DND-41 (cell line): ENCODE data around the gene PILRA.
"Not testable (repeated sequence)": the region's sequence is repeated elsewhere in the genome, so short reads cannot be mapped to it uniquely, and the experiment has no call there.

Experiments used
- ATAC-seq: fragments of 200-7000 bp; cut with Tn5 transposase; 3 replicates; pipeline ENCODE4 v1.9.1; 2021; ENCODE audit warnings: low read depth; ENCODE audit not compliant: insufficient read depth
- DNase-seq: peaks from one replicate; pipeline ENCODE4 v3.0.0-alpha.2; 2020
- H2AFZ ChIP-seq: 2 replicates; pipeline ENCODE4 v1.6.0; 2012; ENCODE audit warnings: low read depth, low read length
- H3K27ac ChIP-seq: 2 replicates; pipeline ENCODE4 v1.5.1; 2012; ENCODE audit warnings: low read length, inconsistent platforms
- H3K27me3 ChIP-seq: fragments of 200-600 bp; sonication (generic); 2 replicates; pipeline ENCODE4 v1.6.0; 2012; ENCODE audit warnings: low read length, mild to moderate bottlenecking, inconsistent platforms; ENCODE audit not compliant: insufficient read depth, poor library complexity
- H3K36me3 ChIP-seq: 2 replicates; pipeline ENCODE4 v1.5.1; 2012; ENCODE audit warnings: low read length, inconsistent platforms; ENCODE audit not compliant: insufficient read depth
- H3K4me1 ChIP-seq: 2 replicates; pipeline ENCODE4 v1.5.1; 2012; ENCODE audit warnings: mild to moderate bottlenecking, low read length; ENCODE audit not compliant: insufficient read depth
- H3K4me2 ChIP-seq: 2 replicates; pipeline ENCODE4 v1.6.0; 2012; ENCODE audit warnings: mild to moderate bottlenecking, moderate library complexity, low read length, inconsistent platforms; ENCODE audit not compliant: insufficient read depth
- H3K4me3 ChIP-seq, 2 experiments: fragments of 200-600 bp in 1 of 2; shearing (Covaris generic) in 1 of 2; 2 replicates each; pipeline ENCODE4 v1.5.1; 2012 to 2016; ENCODE audit warnings: inconsistent platforms in 2 of 2, low read length in 2 of 2, mild to moderate bottlenecking in 2 of 2, low read depth in 1 of 2, moderate library complexity in 1 of 2
- H3K79me2 ChIP-seq: 2 replicates; pipeline ENCODE4 v1.6.0; 2012; ENCODE audit warnings: low read length, inconsistent platforms; ENCODE audit not compliant: insufficient read depth
- H3K9ac ChIP-seq: 2 replicates; pipeline ENCODE4 v1.6.0; 2012; ENCODE audit warnings: low read depth, mild to moderate bottlenecking, inconsistent platforms, low read length, moderate library complexity
- H3K9me3 ChIP-seq: 2 replicates; pipeline ENCODE4 v1.5.1; 2012; ENCODE audit warnings: low read length, moderate library complexity, mild to moderate bottlenecking, inconsistent platforms; ENCODE audit not compliant: insufficient read depth, severe bottlenecking
- H4K20me1 ChIP-seq: 2 replicates; pipeline ENCODE4 v1.6.0; 2012; ENCODE audit warnings: low read length; ENCODE audit not compliant: insufficient read depth
- EZH2 ChIP-seq: IDR thresholded peaks from 3 replicates; pipeline ENCODE4 v1.6.1; 2012; ENCODE audit warnings: borderline replicate concordance, low read depth, mild to moderate bottlenecking, moderate library complexity, low read length, inconsistent platforms; ENCODE audit not compliant: severe bottlenecking
- TF ChIP-seq, protein P1 (sequence below): IDR thresholded peaks from 2 replicates; pipeline ENCODE4 v1.5.1; 2012; ENCODE audit warnings: borderline replicate concordance, low read length, moderate library complexity, mild to moderate bottlenecking; ENCODE audit not compliant: poor library complexity, severe bottlenecking; ENCODE audit errors: extremely low read depth

Gene PILRA

GRCh38 chr7:100373261-100373831 is at the start of gene PILRA:
TSS of gene PILRA (plus strand) at chr7:100373487. CDS start at chr7:100373657, 170 bp downstream.
- TF ChIP-seq, protein P1, sequence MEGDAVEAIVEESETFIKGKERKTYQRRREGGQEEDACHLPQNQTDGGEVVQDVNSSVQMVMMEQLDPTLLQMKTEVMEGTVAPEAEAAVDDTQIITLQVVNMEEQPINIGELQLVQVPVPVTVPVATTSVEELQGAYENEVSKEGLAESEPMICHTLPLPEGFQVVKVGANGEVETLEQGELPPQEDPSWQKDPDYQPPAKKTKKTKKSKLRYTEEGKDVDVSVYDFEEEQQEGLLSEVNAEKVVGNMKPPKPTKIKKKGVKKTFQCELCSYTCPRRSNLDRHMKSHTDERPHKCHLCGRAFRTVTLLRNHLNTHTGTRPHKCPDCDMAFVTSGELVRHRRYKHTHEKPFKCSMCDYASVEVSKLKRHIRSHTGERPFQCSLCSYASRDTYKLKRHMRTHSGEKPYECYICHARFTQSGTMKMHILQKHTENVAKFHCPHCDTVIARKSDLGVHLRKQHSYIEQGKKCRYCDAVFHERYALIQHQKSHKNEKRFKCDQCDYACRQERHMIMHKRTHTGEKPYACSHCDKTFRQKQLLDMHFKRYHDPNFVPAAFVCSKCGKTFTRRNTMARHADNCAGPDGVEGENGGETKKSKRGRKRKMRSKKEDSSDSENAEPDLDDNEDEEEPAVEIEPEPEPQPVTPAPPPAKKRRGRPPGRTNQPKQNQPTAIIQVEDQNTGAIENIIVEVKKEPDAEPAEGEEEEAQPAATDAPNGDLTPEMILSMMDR: no peak
- TF ChIP-seq EZH2: no peak
- Histone ChIP-seq H3K4me2 (no peak within 1 kb of the TSS), H3K9ac (no peak within 1 kb of the TSS)

DNA sequence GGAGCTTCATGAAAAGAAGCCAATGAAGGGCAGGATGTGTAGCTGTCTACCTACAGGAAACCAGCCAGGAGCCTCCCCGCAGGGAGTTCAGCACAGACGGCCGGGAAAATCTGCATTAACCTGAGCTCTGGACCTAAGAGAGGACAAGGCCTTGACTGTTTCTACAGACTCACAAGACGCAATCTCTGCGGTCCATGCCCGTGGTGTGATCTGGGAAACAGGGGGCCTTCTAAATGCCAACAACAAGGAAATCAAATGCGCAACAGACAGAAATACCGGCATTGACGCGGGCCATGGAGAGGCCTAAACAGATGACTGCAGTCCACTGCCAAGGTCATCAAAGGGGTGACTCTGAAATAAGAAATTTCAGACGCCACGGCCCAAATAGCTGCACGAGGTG is 49.1 kb upstream of the PILRA start:
- peaks cover 21% of the 10 kb centered on the region for H3K36me3 ChIP-seq
- H3K79me2 ChIP-seq, H4K20me1 ChIP-seq, H3K27me3 ChIP-seq, H3K4me3 ChIP-seq, H3K4me2 ChIP-seq, H3K27ac ChIP-seq, DNase-seq, H3K4me1 ChIP-seq, H3K9ac ChIP-seq, H3K9me3 ChIP-seq, ATAC-seq, H2AFZ ChIP-seq: not testable (repeated sequence)

More at GRCh38 chr7:100373261-100373831, at the start of gene PILRA:
- H3K79me2 ChIP-seq: no peaks in the 10 kb centered on the region
- no peak for ATAC-seq
- H3K4me1 ChIP-seq: peaks cover 13% of the 10 kb centered on the region
- peak within 1 kb of the TSS; percentile 61 for H3K27ac ChIP-seq
- H2AFZ ChIP-seq: peak within 1 kb of the TSS; percentile 76
- no peaks in the 10 kb centered on the region for H3K9me3 ChIP-seq
- H3K36me3 ChIP-seq: peaks cover 5% of the 10 kb centered on the region
- H3K4me3 ChIP-seq: no peak within 1 kb of the TSS
- H4K20me1 ChIP-seq: peaks cover 3% of the 10 kb centered on the region; the same call in 1 of the 2 replicates
- no peaks in the 10 kb centered on the region for H3K27me3 ChIP-seq
- DNase-seq: no peak

DNA sequence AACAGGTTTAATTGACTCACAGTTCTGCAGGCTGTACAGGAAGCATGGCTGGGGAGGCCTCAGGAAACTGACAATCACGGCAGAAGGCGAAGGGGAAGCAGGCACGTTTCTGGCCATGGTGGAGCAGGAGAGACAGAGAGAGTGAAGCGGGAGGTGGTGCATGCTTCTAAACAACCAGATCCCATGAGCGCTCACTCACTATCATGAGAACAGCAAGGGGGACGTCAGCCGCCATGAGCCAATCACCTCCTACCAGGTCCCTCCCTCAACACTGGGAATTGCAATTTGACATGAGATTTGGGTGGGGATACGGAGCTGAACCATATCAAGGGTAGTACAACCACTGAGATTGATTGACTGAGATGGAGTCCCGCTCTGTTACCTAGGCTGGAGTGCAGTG is 47.6 kb upstream of the PILRA start:
- not testable (repeated sequence) for H3K27ac ChIP-seq, ATAC-seq, H3K4me3 ChIP-seq, DNase-seq, H3K4me2 ChIP-seq, H3K27me3 ChIP-seq, H3K9me3 ChIP-seq, H3K9ac ChIP-seq, H2AFZ ChIP-seq, H4K20me1 ChIP-seq, H3K4me1 ChIP-seq, H3K79me2 ChIP-seq
- peaks cover 16% of the 10 kb centered on the region for H3K36me3 ChIP-seq

GRCh38 chr7:100326914-100327313 is 46.4 kb upstream of the PILRA start:
- H3K4me3 ChIP-seq, H3K4me1 ChIP-seq, DNase-seq, H3K9me3 ChIP-seq, H3K27me3 ChIP-seq, ATAC-seq, H4K20me1 ChIP-seq, H3K4me2 ChIP-seq, H3K27ac ChIP-seq, H2AFZ ChIP-seq, H3K79me2 ChIP-seq, H3K9ac ChIP-seq: not testable (repeated sequence)
- H3K36me3 ChIP-seq: peaks cover 14% of the 10 kb centered on the region

GRCh38 chr7:100335566-100336466 is 37.5 kb upstream of the PILRA start:
- Histone ChIP-seq H3K4me3 (peak overlapping the region; percentile 34 to 69; a peak in 3 of 4 replicates), H3K4me2 (peak overlapping the region; percentile 59), H3K27ac (peak overlapping the region; percentile 87), H3K79me2 (peaks cover 41% of the 10 kb centered on the region), H3K4me1 (peaks cover 17% of the 10 kb centered on the region), H2AFZ (peak overlapping the region; percentile 84), H3K9ac (peak overlapping the region; percentile 66)
- ATAC-seq (peak; percentile 89), DNase-seq (peak; percentile 91)
- not testable (repeated sequence) for H3K36me3 ChIP-seq, H3K27me3 ChIP-seq, H3K9me3 ChIP-seq, H4K20me1 ChIP-seq

GRCh38 chr7:100338083-100338696 is 35.1 kb upstream of the PILRA start:
- H3K36me3 ChIP-seq: peaks cover 19% of the 10 kb centered on the region
- not testable (repeated sequence) for H3K27ac ChIP-seq

DNA sequence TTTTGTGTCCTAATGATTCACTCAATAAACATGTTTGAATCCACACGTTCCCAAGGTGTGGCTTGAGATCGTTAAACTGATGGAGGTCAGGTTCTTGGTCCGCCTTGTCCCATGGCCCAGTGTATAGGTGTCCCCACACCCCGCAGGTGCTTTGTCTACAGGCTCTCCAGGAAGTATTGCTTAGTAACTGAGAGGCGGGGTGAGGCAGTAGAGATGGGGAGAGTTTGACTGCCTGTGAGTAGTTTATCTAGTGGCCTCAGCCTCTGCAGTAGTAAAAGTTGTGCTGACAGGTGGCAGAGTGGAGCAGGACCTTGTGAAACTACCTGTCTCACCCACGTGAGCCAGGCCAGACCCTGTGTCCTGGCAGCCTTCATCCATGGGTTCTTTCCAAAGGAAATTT is 32.0 kb upstream of the PILRA start:
- H3K27ac ChIP-seq, DNase-seq, H3K9me3 ChIP-seq, H3K4me1 ChIP-seq, H3K9ac ChIP-seq, H3K4me3 ChIP-seq, ATAC-seq, H3K27me3 ChIP-seq, H4K20me1 ChIP-seq, H2AFZ ChIP-seq, H3K4me2 ChIP-seq: not testable (repeated sequence)
- Histone ChIP-seq H3K79me2 (peaks cover 35% of the 10 kb centered on the region), H3K36me3 (peaks cover 34% of the 10 kb centered on the region)

More at GRCh38 chr7:100338083-100338696, 35.1 kb upstream of the PILRA start:
- DNase-seq, H3K9me3 ChIP-seq, H4K20me1 ChIP-seq, ATAC-seq, H3K4me2 ChIP-seq, H3K9ac ChIP-seq, H3K27me3 ChIP-seq, H3K4me3 ChIP-seq, H2AFZ ChIP-seq: not testable (repeated sequence)
- Histone ChIP-seq H3K79me2 (peaks cover 52% of the 10 kb centered on the region), H3K4me1 (peaks cover 17% of the 10 kb centered on the region)
